WERI-Rb-1 (cell line): ENCODE measurements around the gene TASP1.

Source experiments
- DNase-seq: peaks from one replicate; pipeline ENCODE4 v3.0.0-alpha.2; 2020
- H3K27ac ChIP-seq: fragments of 250-450 bp; sonication (Bioruptor Pico); 2 replicates; pipeline ENCODE4 v1.5.1; 2020; ENCODE audit warnings: mild to moderate bottlenecking, moderate library complexity
- H3K27me3 ChIP-seq: fragments of 250-450 bp; sonication (Bioruptor Pico); 2 replicates; pipeline ENCODE4 v1.5.1; 2021; ENCODE audit warnings: mild to moderate bottlenecking, low read depth, moderate library complexity; ENCODE audit not compliant: insufficient read depth, severe bottlenecking
- H3K36me3 ChIP-seq: fragments of 250-450 bp; sonication (Bioruptor Pico); 2 replicates; pipeline ENCODE4 v1.5.1; 2020; ENCODE audit warnings: mild to moderate bottlenecking, moderate library complexity
- H3K4me3 ChIP-seq: 2 replicates; pipeline ENCODE4 v1.5.1; 2011; ENCODE audit warnings: low read depth, mild to moderate bottlenecking, control low read depth, low read length
- H3K9me3 ChIP-seq: fragments of 250-450 bp; sonication (Bioruptor Pico); 2 replicates; pipeline ENCODE4 v1.5.1; 2021; ENCODE audit warnings: mild to moderate bottlenecking, moderate library complexity; ENCODE audit not compliant: severe bottlenecking
- CTCF ChIP-seq: IDR thresholded peaks from 2 replicates; pipeline ENCODE4 v1.5.1; 2011; ENCODE audit warnings: low read depth, mild to moderate bottlenecking, control low read depth, inconsistent platforms, low read length

The TASP1 gene

DNA sequence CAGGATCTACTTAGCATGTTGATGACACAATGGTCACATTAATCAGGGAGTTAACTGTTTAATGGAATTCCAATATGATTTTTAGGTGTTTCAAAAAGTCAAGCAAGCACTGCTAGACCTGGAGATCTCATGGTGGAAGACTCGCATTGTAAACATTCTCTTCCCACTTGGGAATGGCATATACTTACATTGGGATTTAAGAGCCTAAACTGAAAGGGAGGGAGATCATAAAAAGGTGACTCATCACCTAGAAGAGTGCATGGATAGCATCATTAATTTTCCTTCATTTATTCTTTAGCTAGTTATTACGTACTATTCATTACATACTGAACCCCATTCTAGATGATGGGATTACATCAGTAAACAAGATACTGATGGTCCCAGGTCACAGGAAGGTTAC lies 185.4 kb downstream of the TASP1 start:
- no peaks in the 10 kb centered on the region for H3K9me3 ChIP-seq
- H3K27ac ChIP-seq, result no peak overlapping the region
- H3K27me3 ChIP-seq, result no peaks in the 10 kb centered on the region
- no peak overlapping the region for H3K4me3 ChIP-seq
- DNase-seq, result no peak
- no peaks in the 10 kb centered on the region for H3K36me3 ChIP-seq
- TF ChIP-seq CTCF, result no peak

- no peak for DNase-seq
- TF ChIP-seq CTCF, result no peak
- Histone ChIP-seq H3K27ac (no peak overlapping the region), H3K36me3 (no peaks in the 10 kb centered on the region), H3K4me3 (no peak overlapping the region), H3K9me3 (no peaks in the 10 kb centered on the region), H3K27me3 (no peaks in the 10 kb centered on the region)
Observed at GRCh38 chr20:13452470-13453124, 186.1 kb downstream of the TASP1 start.

DNA sequence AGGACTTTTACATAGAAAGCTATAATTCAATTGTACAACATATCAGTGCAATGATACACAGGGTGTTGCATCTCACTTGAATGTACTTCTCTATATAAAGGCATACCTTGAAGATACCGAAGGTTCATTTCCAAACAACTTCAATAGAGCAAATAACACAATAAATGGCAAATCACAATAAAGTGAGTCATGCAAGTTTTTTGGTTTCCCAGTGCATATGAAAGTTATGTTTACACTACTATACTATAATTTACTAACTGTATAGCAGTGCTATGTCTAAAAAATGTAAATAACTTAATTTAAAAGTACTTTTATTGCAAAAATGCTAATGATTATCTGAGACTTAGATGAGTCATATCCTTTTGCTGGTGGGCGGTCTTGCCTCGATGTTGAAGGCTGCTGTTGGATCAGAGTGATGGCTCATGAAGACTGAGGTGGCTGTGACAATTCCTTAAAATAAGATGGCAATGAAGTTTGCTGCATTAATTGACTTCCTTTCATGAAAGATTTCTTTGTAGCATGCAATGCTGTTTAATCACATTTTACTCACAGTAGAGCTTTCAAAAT lies 188.8 kb downstream of the TASP1 start:
- TF ChIP-seq CTCF, result no peak
- H3K36me3 ChIP-seq, result no peaks in the 10 kb centered on the region
- DNase-seq, result no peak
- H3K27me3 ChIP-seq, result no peaks in the 10 kb centered on the region
- H3K27ac ChIP-seq, result no peak overlapping the region
- H3K9me3 ChIP-seq, result no peaks in the 10 kb centered on the region
- no peak overlapping the region for H3K4me3 ChIP-seq

DNA sequence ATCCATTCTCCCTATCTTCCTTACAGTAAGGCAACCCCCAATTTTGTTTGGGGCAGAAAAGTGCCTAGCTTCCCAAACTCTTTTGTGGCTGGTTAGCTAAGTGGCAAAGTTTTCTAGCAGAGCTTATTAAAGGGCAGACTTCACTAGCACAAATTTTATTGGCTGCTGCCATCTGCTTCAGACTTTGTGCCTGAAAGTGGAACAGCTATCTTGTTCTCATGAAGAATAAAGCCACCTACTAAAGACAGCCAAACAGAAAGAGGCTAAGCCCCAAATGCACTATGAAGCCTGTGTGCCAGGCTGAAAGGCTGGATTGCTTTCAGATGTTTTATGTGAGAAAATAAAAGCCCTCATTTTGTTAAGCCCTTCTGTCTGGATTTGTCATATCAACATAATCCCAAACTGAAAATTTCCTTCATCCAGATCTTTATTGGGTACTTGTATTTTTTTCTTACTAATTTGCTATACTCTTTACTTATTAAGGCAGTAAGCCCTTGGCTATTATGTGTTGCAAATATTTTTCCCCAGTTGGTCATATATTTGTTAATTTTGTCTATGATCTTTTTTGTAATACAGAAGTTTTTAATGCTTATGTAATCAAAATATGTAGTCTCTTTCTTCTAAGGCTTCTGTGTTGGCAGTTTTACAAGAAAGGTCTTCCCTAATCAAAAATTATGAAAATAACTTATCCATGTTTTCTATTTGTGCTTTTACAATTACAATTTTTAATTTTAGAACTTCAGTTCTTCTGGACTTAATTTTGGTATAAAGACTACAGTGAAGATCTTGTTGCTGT lies 191.1 kb downstream of the TASP1 start:
- no peak overlapping the region for H3K27ac ChIP-seq
- H3K4me3 ChIP-seq, result no peak overlapping the region
- no peaks in the 10 kb centered on the region for H3K36me3 ChIP-seq
- H3K27me3 ChIP-seq, result no peaks in the 10 kb centered on the region
- no peaks in the 10 kb centered on the region for H3K9me3 ChIP-seq
- no peak for DNase-seq
- TF ChIP-seq CTCF, result no peak

DNA sequence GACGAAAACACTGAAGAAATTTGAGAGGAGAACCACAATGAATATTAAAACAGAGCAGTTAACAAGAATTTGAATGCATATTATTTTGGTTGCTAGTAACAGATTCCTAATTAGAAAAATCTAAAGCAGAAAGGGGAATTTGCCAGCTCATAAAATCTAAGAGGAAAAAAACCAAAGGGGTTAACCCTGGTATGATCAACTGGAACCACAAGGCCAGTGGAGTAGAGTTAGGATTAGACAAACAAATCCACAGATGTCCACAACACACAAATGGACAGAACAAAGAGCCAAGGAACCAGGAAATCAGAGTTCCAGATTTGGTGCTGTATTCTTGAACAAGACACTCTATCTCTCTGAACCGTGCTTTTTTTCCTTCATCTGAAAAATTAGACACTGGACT lies 195.0 kb downstream of the TASP1 start:
- peaks cover 7% of the 10 kb centered on the region for H3K9me3 ChIP-seq
- no peak overlapping the region for H3K4me3 ChIP-seq
- no peak for TF ChIP-seq CTCF
- no peaks in the 10 kb centered on the region for H3K27me3 ChIP-seq
- DNase-seq, result peak; percentile 13
- no peaks in the 10 kb centered on the region for H3K36me3 ChIP-seq
- peak overlapping the region; percentile 76 for H3K27ac ChIP-seq
